ENCODE data around the gene ADRA1B.
A peak's percentile ranks its signal among the peaks of the same experiment; 100 is the strongest.
"Not testable (repeated sequence)": the region's sequence is repeated elsewhere in the genome, so short reads cannot be mapped to it uniquely, and the experiment has no call there.

Gene ADRA1B

GRCh38 chr5:159995907-159996306, 79.6 kb downstream of the ADRA1B start:
- in situ Hi-C loops (cut with MboI; ENCODE audit: low pct_unique_long_range_greater_than_20kb, low sequenced_read_pairs, unreplicated experiment) = loop anchor here (25.0 kb wide), 1 partner anchor 834 kb away; no protein-coding TSS in a partner anchor
- no peak for TF ChIP-seq CTCF (IDR thresholded peaks at IDR 0.05; ENCODE audit: extremely low read depth, insufficient read depth, missing control alignments)
- no peak for DNase-seq (ENCODE audit: low spot score)

GRCh38 chr5:160001457-160001856, 85.2 kb downstream of the ADRA1B start:
- in situ Hi-C loops (cut with MboI; ENCODE audit: low pct_unique_long_range_greater_than_20kb, low sequenced_read_pairs, unreplicated experiment) = no loop called here

GRCh38 chr5:160007514-160007913, 91.2 kb downstream of the ADRA1B start:
- DNase-seq (ENCODE audit: low spot score) = no peak
- TF ChIP-seq CTCF (IDR thresholded peaks at IDR 0.05; ENCODE audit: extremely low read depth, insufficient read depth, missing control alignments) = no peak
- in situ Hi-C loops (cut with MboI; ENCODE audit: low pct_unique_long_range_greater_than_20kb, low sequenced_read_pairs, unreplicated experiment) = no loop called here

More at GRCh38 chr5:160001457-160001856, 85.2 kb downstream of the ADRA1B start:
- TF ChIP-seq CTCF (IDR thresholded peaks at IDR 0.05; ENCODE audit: extremely low read depth, insufficient read depth, missing control alignments) = no peak
- no peak for DNase-seq (ENCODE audit: low spot score)

- DNase-seq (ENCODE audit: low spot score); in situ Hi-C loops (cut with MboI; ENCODE audit: low pct_unique_long_range_greater_than_20kb, low sequenced_read_pairs, unreplicated experiment): not testable (repeated sequence)
Measured at GRCh38 chr5:160008529-160008876, 92.2 kb downstream of the ADRA1B start.

GRCh38 chr5:160008877-160009590, 92.8 kb downstream of the ADRA1B start, which contains the start of gene TTC1:
TTC1 (plus strand) TSS chr5:160009139; CDS start chr5:160010529, 1,390 bp downstream.
- no peak for TF ChIP-seq CTCF (IDR thresholded peaks at IDR 0.05; ENCODE audit: extremely low read depth, insufficient read depth, missing control alignments)
- peak; percentile 90 for DNase-seq (ENCODE audit: low spot score)
- in situ Hi-C loops (cut with MboI; ENCODE audit: low pct_unique_long_range_greater_than_20kb, low sequenced_read_pairs, unreplicated experiment) = no loop called here

GRCh38 chr5:160009591-160009989, 93.3 kb downstream of the ADRA1B start:
- in situ Hi-C loops (cut with MboI; ENCODE audit: low pct_unique_long_range_greater_than_20kb, low sequenced_read_pairs, unreplicated experiment) = no loop called here
- no peak for TF ChIP-seq CTCF (IDR thresholded peaks at IDR 0.05; ENCODE audit: extremely low read depth, insufficient read depth, missing control alignments)
- no peak for DNase-seq (ENCODE audit: low spot score)

- in situ Hi-C loops (cut with MboI; ENCODE audit: low pct_unique_long_range_greater_than_20kb, low sequenced_read_pairs, unreplicated experiment) = no loop called here
- TF ChIP-seq CTCF (IDR thresholded peaks at IDR 0.05; ENCODE audit: extremely low read depth, insufficient read depth, missing control alignments) = no peak
- no peak for DNase-seq (ENCODE audit: low spot score)
Measured at GRCh38 chr5:160011471-160011870, 95.2 kb downstream of the ADRA1B start.

- in situ Hi-C loops (cut with MboI; ENCODE audit: low pct_unique_long_range_greater_than_20kb, low sequenced_read_pairs, unreplicated experiment); DNase-seq (ENCODE audit: low spot score): not testable (repeated sequence)
Measured at GRCh38 chr5:160014197-160014596, 97.9 kb downstream of the ADRA1B start.

Measured in GM13977 (cell line).